Endodermal cell (in vitro differentiated cells): ENCODE measurements around the gene AMN1. TPM values are rescaled to one million over a fixed set of nuclear protein-coding genes. Genes with fewer than 3 reads are reported as not detected.
A peak's percentile ranks its signal among the peaks of the same experiment; 100 is the strongest.
"Not testable (repeated sequence)": the region's sequence is repeated elsewhere in the genome, so short reads cannot be mapped to it uniquely, and the experiment has no call there.

ENCODE experiments used
- DNase-seq: peaks from one replicate; pipeline ENCODE4 v3.0.0-alpha.2; 2017
- H3K27ac ChIP-seq: 2 replicates; pipeline ENCODE4 v1.5.1; 2013; ENCODE audit warnings: mild to moderate bottlenecking, low read depth, low read length, moderate library complexity
- H3K27me3 ChIP-seq: 2 replicates; pipeline ENCODE4 v1.6.1; 2013; ENCODE audit warnings: mild to moderate bottlenecking, low read length, moderate library complexity; ENCODE audit not compliant: insufficient read depth, control insufficient read depth, poor library complexity, severe bottlenecking
- H3K36me3 ChIP-seq: 2 replicates; pipeline ENCODE4 v1.7.0; 2013; ENCODE audit warnings: mild to moderate bottlenecking, low read length, moderate library complexity; ENCODE audit not compliant: control insufficient read depth, insufficient read depth
- H3K4me1 ChIP-seq: one replicate; pipeline ENCODE4 v1.7.0; 2013; ENCODE audit warnings: low read length; ENCODE audit not compliant: control insufficient read depth, insufficient read depth
- H3K4me3 ChIP-seq: 2 replicates; pipeline ENCODE4 v1.5.1; 2013; ENCODE audit warnings: mild to moderate bottlenecking, low read length, moderate library complexity
- H3K9ac ChIP-seq: 2 replicates; pipeline ENCODE4 v1.6.1; 2013; ENCODE audit warnings: mild to moderate bottlenecking, low read length, moderate library complexity; ENCODE audit not compliant: poor library complexity, severe bottlenecking; ENCODE audit errors: extremely low read depth
- H3K9me3 ChIP-seq: 2 replicates; pipeline ENCODE4 v1.6.1; 2013; ENCODE audit warnings: mild to moderate bottlenecking, low read length, moderate library complexity; ENCODE audit not compliant: control insufficient read depth
- H3K27ac Mint-ChIP-seq: 2 replicates; pipeline ENCODE4 v1.8.0; 2020; ENCODE audit warnings: mixed read lengths
- H3K27me3 Mint-ChIP-seq: 2 replicates; pipeline ENCODE4 v1.8.0; 2021; ENCODE audit warnings: mild to moderate bottlenecking, mixed read lengths; ENCODE audit not compliant: insufficient read depth
- H3K36me3 Mint-ChIP-seq: 2 replicates; pipeline ENCODE4 v1.8.0; 2020; ENCODE audit warnings: low read depth, mixed read lengths
- H3K4me1 Mint-ChIP-seq: 2 replicates; pipeline ENCODE4 v1.8.0; 2020; ENCODE audit warnings: mixed read lengths
- H3K4me3 Mint-ChIP-seq: 2 replicates; pipeline ENCODE4 v1.8.0; 2020; ENCODE audit warnings: mild to moderate bottlenecking, moderate library complexity, mixed read lengths
- H3K9me3 Mint-ChIP-seq: 2 replicates; pipeline ENCODE4 v1.8.0; 2020; ENCODE audit warnings: mild to moderate bottlenecking, mixed read lengths
- CTCF ChIP-seq: fragments of 200-600 bp; sonication (generic); conservative IDR thresholded peaks from 2 replicates; pipeline ENCODE4 v1.5.0; 2021; ENCODE audit warnings: antibody characterized with exemption, mild to moderate bottlenecking
- WGBS, 2 experiments: methylation state at CpG; one replicate each; pipeline versions ENCODE4 v1.1.5 to v1.1.7; 2013; ENCODE audit warnings: missing lambda C conversion rate in 2 of 2, mixed read lengths in 1 of 2; ENCODE audit not compliant: insufficient coverage in 1 of 2, insufficient read length in 1 of 2; 5-methylcytosine and 5-hydroxymethylcytosine counted together
- total RNA-seq, 2 donors: library from RNA; stranded (reverse); fragmentation: NEBNext Ultra II Directional in 1 of 2; extraction: Animal tissue kit (Norgen Biotek cat#: 25700) in 1 of 2; gene quantifications; 2 replicates in 1 of 2; 3 replicates in 1 of 2; pipeline ENCODE4 v1.2.1, GENCODE V29; 2021

The AMN1 gene
- total RNA-seq, 2 donors from 2014 or later, result 12.5 to 15.2 TPM

GRCh38 chr12:31724557-31724956 is 4.3 kb downstream of the AMN1 start:
- TF ChIP-seq CTCF, result no peak
- H3K4me3 ChIP-seq, result no peak overlapping the region
- H3K27ac Mint-ChIP-seq, result no peak overlapping the region
- 100% methylated on average over 2 of the region's 2 CpGs; no CpG with 5 or more reads in 1 of the 2 experiments for WGBS, 2 experiments
- peaks cover 6% of the 10 kb centered on the region for H3K36me3 Mint-ChIP-seq
- no peak overlapping the region for H3K9ac ChIP-seq
- H3K27ac ChIP-seq, result no peak overlapping the region
- no peaks in the 10 kb centered on the region for H3K4me1 ChIP-seq
- H3K4me3 Mint-ChIP-seq, result no peak overlapping the region
- peaks cover 25% of the 10 kb centered on the region for H3K4me1 Mint-ChIP-seq
- no peaks in the 10 kb centered on the region for H3K27me3 Mint-ChIP-seq
- H3K36me3 ChIP-seq, result no peaks in the 10 kb centered on the region
- no peak for DNase-seq
- peaks cover 6% of the 10 kb centered on the region for H3K9me3 ChIP-seq
- H3K27me3 ChIP-seq, result no peaks in the 10 kb centered on the region
- H3K9me3 Mint-ChIP-seq, result peaks cover 3% of the 10 kb centered on the region

GRCh38 chr12:31722580-31722979 is 6.2 kb downstream of the AMN1 start:
- 92 to 100% methylated on average over 2 of the region's 2 CpGs for WGBS, 2 experiments
- TF ChIP-seq CTCF, result no peak
- H3K27ac Mint-ChIP-seq, result no peak overlapping the region
- H3K27me3 Mint-ChIP-seq, result no peaks in the 10 kb centered on the region
- H3K4me1 ChIP-seq, result peaks cover 2% of the 10 kb centered on the region
- no peak for DNase-seq
- peaks cover 26% of the 10 kb centered on the region for H3K4me1 Mint-ChIP-seq
- no peak overlapping the region for H3K9ac ChIP-seq
- H3K27ac ChIP-seq, result no peak overlapping the region
- peaks cover 20% of the 10 kb centered on the region for H3K9me3 Mint-ChIP-seq
- H3K36me3 ChIP-seq, result no peaks in the 10 kb centered on the region
- peaks cover 24% of the 10 kb centered on the region for H3K36me3 Mint-ChIP-seq
- H3K4me3 Mint-ChIP-seq, result no peak overlapping the region
- H3K9me3 ChIP-seq, result peaks cover 10% of the 10 kb centered on the region
- H3K27me3 ChIP-seq, result no peaks in the 10 kb centered on the region
- H3K4me3 ChIP-seq, result no peak overlapping the region

DNA sequence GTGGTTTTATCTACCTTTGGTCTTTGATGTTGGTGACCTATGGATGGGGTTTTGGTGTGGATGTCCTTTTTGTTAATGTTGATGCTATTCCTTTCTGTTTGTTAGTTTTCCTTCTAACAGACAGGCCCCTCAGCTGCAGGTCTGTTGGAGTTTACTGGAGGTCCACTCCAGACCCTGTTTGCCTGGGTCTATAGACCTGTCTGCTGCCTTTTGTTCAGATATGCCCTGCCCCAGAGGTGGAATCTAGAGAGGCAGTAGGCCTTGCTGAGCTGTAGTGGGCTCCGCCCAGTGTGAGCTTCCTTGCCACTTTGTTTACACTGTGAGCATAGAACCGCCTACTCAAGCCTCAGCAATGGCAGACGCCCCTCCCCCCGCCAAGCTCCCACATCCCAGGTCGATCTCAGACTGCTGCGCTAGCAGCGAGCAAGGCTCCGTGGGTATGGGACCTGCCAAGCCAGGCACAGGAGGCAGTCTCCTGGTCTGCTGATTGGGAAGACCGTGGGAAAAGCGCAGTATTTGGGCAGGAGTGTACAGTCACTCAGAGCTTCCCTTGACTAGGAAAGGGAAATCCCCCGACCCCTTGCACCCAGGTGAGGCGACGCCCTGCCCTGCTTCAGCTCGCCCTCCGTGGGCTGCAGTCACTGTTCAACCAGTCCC is 10.2 kb downstream of the AMN1 start:
- not testable (repeated sequence) for H3K27me3 Mint-ChIP-seq, H3K36me3 ChIP-seq, H3K4me3 Mint-ChIP-seq, H3K4me1 ChIP-seq, H3K4me3 ChIP-seq, H3K27ac ChIP-seq, H3K27ac Mint-ChIP-seq, H3K27me3 ChIP-seq, H3K9ac ChIP-seq
- Mint-ChIP-seq H3K4me1 (peaks cover 29% of the 10 kb centered on the region), H3K9me3 (peaks cover 33% of the 10 kb centered on the region), H3K36me3 (peaks cover 35% of the 10 kb centered on the region)
- 87 to 89% methylated on average over 10 to 15 of the region's 15 CpGs for WGBS, 2 experiments
- peaks cover 34% of the 10 kb centered on the region for H3K9me3 ChIP-seq
- DNase-seq, result peak; percentile 85

DNA sequence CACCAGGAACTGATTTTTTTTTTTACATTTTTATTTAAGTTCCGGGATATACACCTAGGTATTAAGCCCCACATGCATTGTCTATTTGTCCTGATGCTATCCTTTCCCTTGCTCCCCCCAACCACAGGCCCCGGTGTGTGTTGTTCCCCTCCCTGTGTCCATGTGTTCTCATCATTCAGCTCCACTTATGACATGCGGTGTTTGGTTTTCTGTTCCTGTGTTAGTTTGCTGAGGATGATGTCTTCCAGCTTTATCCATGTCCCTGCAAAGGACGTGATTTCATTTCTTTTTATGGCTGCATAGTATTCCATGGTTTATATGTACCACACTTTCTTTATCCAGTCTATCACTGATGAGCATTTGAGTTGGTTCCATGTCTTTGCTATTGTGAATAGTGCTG is 11.8 kb downstream of the AMN1 start:
- Mint-ChIP-seq H3K4me1 (peaks cover 23% of the 10 kb centered on the region), H3K9me3 (peaks cover 40% of the 10 kb centered on the region), H3K36me3 (peaks cover 35% of the 10 kb centered on the region)
- 89 to 90% methylated on average over 3 to 4 of the region's 4 CpGs for WGBS, 2 experiments
- H3K27ac ChIP-seq, H3K27me3 ChIP-seq, DNase-seq, H3K36me3 ChIP-seq, H3K4me1 ChIP-seq, H3K27ac Mint-ChIP-seq, H3K27me3 Mint-ChIP-seq, H3K4me3 Mint-ChIP-seq, H3K9ac ChIP-seq: not testable (repeated sequence)
- peak overlapping the region; percentile 46 for H3K4me3 ChIP-seq
- H3K9me3 ChIP-seq, result peaks cover 34% of the 10 kb centered on the region
